Stimulated activated CD4-positive, alpha-beta T cell treated with anti-CD3 and anti-CD28 coated beads, Interleukin-15, amount 100 ng/mL, for 24 hours (primary cell): Measurements from ENCODE around the gene TRAPPC10.

Source experiments
- DNase-seq: peaks from one replicate; pipeline ENCODE4 v3.0.0-alpha.2; 2020

The TRAPPC10 gene

DNA sequence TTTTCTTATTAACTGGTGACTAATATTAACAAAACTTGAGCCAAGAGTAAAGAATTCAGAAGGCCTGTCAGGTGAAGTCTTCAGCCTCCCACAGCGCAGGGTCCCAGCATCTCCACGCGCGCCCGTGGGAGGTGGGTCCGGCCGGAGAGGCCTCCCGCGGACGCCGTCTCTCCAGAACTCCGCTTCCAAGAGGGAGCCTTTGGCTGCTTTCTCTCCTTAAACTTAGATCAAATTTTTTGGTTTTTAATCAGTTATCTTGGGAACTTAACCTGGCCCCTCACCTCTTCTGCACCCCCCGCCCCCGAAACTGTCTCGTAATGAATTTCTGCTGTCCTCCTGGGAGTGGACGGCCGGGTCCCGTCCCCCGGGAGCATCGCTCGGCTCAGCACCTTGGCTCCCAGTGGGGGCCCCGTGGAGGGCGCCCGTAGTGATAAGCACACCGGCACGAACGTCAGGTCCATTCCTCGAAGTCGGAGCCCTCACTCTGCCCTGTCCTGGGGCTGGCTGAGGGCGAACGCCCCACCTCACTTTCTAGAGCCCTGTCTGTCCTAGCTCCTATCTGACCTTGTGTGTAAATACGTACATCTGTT, 29.5 kb upstream of the TRAPPC10 start:
- no peak for DNase-seq

DNA sequence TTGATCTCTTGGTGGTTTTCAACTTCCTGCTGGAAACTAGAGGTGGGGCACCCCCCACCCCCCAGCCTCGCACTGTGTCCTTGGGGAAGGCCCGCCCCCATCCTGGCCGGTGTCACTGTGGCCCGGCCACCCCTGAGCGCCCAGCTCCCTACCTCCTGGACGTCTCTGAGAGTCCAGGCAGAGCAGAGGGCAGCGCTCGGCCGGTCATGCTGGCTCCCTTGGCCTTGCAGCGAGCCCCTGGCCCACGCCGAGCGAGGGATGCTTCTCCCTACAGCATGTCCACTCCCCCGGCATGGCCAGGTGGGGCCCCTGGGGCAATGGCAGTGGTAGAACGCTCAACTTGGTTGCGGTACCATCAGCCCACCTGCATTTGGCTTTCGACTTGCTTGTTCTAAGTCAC, 28.7 kb upstream of the TRAPPC10 start:
- no peak for DNase-seq

DNA sequence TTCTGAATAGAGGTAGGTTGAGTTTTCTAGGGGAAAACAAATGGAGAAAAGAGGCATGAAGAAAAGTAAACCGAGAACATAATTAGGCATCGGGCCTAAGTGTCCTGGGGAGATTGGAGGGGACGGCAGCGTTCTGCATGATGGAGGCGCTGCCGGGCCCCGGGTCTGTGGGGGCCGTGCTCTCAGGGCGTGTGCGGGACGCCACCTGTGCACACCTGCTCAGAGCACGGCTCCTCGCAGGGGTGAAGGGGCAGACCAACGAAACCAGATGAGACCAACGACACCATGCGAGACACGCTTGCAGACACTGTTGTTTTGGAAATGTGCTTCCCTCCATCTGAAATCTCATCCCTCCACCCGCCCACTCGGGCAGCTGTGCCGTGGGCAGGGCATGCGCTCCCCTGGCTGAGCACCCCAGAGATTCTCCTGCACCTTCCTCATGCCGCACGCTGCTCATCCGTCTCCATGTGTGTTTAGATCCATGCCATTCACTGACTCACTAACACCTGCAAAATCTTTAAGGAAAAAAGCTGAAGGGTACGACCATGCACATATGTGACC, 28.2 kb upstream of the TRAPPC10 start:
- DNase-seq: no peak

DNA sequence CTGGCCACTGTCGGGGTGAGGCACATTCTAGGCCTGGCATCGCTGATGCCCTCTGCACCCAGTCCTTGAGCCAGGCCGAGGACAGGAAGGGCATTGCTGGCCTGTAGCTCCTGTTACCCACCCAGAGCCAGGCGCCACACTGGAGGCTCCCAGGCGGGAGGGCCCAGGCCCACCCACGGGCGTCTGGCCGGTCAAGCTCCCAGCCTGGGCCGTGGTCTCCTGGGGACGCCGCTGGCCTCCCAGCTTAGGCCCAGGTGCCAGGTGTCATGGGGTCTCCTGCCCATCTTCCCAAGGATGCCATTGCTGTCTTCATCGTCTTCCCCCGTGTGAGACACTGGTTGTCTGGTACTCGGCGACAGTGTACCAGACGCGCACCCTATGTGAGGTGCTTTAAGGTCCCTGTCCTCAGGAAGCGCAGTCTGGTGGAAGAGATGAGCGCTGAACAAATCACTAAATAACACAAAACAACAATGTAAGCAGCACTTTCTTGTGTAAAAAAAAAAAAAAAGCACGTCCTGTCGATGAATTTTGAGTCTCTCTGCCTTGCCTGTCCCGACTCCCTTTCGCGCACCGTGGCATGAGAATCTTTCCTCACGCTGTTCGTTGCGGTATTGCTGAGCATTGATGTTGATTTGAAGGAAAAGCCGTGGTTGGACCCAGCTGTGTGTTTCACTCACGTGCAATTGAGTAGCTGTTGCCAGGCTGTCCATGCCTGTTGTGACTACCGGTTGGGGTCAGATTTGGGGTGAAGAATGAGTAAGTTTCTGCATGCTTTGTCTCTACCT, 27.0 kb upstream of the TRAPPC10 start:
- DNase-seq: peak; percentile 19

DNA sequence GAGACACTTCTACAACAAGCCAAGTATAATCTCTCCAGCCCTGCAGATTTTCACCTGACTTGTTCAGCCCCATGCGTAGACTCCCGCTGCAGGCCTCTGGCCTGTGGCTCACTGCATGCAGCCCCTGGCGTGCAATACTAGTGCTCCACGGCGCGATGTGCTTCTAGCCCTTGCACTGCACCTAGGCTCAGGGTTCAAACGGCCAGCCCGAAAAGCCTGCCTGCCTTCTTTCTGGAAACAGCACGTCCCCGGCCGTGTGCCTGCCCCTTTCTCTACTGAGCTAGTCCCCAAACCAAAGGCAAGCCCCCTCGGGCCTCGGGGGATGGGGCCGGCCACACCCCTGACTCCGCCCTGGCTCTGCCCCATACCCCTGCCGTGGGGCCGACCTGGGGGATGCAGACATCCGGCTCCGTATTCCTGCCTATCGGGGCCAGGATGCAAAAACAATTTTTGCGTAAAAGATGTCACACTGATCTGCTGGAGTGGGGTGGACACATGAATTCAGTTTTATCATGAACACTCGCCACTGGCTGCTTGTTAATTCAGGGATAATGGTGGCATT, 26.3 kb upstream of the TRAPPC10 start:
- peak; percentile 17 for DNase-seq

DNA sequence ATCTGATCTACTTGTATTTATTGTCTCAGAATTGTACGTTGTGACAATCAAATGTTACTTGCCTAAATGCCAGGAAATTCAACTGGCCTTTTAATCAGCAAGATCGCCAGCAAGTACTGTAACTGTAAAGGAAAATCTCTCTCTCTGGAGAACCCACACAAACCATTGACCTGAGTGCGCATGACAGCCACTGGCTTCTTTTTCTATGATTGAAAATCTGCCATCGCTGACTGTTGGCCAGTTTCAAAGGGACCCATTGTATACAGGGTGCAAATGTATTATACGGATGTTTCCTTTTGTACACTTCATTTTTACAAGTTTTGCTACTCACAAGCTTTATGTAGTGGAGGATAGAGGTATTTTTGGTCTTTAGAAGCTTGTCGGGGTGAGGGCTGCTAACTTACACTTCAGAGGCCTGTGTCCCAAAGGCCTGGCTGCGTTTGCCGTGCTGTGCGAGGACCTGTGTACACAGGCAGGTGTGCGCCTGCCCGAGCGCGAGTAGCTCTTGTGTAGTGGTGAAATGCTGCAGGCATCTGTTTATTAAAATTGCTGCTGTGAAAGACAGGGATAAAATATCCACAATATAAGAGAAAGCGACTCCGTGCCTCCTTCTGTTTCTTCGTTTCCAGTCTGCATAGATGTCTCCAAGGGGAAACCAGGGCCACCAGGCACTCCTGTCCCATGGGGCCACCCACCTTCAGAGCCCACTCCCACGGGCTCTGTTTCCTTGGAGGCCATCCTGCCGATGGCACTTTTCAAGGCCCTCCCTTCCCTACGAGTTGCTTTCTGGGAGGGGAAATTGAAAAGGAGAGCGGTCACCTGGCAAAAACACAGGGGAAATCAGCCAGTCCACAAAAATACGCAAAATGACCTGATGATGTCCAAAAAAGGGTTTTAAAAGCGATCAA, 25.3 kb upstream of the TRAPPC10 start:
- DNase-seq: no peak

DNA sequence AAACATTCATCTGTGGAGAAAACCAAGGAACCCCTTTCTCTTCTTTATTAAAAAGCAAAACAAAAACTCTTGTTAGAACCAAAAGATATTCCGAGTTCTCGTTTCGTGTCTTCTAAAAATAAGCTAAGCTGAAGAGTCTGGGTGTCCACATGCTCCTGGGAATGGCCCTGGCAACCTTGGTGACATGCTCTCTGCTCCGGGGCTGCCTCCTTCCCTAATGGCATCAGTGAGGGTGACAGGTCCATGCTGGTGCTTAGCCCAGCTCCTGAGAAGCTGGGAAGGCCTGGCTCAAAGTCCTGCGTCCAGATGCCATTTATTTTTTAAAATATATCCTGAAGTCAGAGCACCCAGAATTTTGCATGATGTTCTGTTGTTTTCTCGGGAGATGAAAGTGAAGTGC, 24.6 kb upstream of the TRAPPC10 start:
- no peak for DNase-seq

DNA sequence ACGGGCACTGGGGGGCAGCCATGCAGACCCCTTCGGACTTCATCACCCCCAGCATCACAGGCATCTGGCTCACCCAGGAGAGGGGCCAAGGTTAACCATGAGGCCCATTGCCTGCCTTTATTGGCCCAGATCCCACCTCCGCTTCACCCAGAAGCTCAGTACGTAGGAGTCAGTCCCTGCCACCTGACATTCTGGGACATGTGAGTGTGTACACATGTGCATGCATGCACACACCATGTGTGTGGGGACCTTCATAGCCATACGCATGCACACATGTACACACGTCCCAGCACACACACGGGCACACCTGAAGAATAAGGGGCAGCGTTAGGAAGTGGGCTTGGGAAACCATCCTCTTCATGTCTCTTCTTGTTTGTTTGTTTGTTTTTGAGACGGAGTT, 24.1 kb upstream of the TRAPPC10 start:
- no peak for DNase-seq

DNA sequence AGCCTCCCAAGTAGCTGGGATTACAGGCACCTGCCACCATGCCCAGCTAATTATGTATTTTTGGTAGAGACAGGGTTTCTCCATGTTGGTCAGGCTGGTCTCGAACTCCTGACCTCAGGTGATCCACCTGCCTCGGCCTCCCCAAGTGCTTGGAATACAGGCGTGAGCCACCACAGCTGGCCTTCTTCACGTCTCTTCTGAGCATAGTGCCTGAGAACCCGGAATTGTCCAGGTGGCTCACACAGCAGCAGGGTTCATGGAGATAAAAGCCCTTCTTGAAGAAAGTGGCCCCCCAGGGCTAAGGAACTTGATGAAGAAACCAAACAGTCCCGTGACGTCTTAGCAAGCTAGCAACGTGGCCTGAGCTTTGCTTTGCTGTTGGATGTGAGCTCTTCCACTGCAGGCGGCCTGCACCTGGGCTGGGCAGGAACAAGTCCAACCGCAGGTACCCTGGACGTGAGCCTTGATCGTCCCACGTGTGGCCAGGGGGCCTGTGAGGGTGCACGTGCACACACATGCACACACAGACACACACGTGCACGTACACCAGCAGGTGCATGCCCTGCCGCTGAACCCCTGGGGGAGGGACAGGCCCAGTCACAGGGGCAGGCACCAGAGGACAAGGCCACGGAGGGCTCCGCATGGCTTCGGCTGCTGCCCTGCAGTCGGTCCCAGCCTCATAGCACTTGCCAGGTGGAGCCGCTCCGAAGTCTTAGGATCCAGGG, 23.4 kb upstream of the TRAPPC10 start:
- no peak for DNase-seq

DNA sequence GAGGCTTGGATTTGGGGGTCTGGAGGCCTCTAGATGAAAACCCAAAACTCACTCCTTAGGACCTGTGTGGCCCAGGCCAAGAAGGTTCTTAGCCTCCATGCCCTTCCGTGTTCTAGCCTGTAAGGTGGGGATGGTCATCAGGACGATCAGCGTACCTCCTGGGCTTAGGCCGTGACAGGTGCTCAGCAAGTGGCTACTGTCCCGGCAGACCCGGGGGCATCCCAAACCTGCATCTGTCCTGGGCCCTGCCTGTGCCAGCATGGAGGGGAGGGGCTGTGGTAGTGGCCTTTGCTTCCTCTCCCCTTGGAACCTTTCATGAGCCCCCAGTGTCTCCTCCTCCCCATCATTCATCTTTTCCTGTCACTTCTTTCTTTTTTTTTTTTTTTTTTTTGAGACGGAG, 22.7 kb upstream of the TRAPPC10 start:
- DNase-seq: no peak

DNA sequence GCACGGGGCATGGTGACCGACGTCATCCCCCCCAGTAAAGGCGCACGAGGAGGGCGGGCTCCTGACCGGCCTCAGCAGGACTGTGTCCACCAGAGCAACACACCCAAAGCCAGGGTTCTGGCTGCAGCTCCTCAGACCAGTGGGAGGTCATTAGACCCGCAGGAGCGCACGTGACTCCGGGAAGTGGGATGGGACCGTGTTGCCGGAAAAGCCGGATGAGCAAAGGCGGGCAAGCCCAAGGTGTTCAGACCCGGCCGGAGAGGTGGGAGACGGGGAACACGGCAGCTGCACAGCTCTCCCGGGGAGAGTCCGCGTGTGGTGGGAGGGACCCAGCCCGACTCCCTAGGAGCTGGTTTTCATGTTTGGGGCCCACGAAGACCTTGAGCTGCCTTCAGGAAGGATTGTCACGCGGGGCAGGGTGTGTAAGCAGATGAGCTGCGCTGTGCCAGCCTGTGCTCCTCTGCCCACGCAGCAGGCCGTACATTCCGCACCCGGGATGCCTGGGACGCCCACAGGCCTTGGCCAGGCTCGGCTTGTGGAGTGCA, 20.6 kb upstream of the TRAPPC10 start:
- DNase-seq: no peak

DNA sequence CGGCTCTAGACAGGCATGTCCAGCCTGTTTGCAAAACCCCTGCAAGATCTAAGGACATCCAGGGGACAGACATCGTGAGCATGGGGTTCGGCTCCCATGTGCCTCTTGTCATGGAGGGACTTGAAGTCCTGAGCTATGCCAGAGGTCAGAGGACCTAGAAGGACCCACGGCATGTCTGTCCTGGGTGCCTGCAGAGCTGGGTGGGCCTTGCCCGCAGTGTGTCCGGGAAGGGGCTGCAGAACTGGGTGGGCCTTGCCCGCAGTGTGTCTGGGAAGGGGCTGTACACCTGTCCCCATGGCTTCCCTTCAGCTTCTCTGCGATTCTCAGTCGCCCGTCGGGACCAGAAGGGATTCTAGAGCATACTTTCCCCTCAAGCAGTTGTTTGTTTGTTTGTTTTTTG, 20.0 kb upstream of the TRAPPC10 start:
- no peak for DNase-seq

DNA sequence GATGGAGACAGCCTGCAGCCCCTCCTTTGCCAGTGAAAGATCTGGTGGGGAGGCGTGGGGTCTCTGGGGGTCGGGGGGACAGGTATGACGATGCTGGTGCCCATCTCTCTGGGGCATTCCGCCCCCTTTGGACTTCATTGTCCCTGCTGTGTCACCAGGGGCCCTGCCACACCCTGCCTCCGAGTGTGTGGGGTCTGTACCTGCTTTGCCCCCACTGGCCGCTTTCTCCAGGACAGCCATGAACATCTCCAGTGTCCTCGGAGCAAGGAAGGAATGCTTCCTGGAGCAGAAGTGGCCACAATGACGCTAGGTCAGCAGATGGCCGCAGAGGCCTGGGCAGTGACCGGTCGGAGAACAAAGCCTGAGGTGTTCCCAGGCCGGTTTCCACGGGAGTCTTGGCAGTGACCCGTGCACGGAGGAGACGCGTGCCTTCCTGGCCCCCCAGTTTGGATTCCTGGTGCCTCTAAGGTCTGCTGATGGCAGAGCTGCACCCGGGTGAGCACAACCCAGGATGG, 18.6 kb upstream of the TRAPPC10 start:
- DNase-seq: no peak

DNA sequence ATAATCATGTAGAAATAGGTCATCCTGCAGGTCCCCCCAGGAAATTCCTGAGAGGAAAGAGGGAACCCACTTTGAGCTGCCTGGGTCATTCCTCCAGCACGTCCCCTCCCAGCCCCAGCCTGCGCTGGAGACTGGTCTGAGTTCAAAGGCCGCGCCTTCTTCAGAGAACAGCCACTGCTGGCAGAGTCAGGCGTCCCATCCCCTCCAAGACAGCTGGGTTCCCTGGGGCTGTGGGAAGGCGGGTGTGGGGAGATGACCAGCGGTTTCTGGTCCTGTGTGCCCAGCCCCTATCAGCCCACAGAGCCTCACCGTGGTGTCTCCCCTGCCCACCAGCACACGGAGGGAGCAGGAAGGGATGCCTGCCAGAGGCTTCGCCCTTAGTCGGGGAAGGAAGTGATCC, 18.0 kb upstream of the TRAPPC10 start:
- no peak for DNase-seq

DNA sequence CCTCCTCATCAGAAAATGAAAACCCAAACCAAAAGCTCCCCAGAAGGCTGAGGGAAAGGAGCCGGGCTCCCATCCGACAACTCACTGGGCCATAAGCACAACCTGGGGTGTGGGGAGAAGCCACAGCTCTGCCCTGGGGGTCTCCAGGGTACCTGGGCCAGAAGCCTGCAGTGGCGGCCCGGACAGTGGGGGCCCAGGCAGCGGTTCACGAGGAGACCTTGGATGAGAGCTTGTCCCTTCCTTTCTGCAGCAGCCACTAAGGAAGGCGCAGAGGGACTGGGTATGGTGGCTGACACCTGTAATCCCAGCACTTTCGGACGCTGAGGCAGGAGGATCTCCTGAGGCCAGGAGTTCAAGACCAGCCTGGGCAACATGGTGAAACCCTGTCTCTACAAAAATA, 17.5 kb upstream of the TRAPPC10 start:
- no peak for DNase-seq

DNA sequence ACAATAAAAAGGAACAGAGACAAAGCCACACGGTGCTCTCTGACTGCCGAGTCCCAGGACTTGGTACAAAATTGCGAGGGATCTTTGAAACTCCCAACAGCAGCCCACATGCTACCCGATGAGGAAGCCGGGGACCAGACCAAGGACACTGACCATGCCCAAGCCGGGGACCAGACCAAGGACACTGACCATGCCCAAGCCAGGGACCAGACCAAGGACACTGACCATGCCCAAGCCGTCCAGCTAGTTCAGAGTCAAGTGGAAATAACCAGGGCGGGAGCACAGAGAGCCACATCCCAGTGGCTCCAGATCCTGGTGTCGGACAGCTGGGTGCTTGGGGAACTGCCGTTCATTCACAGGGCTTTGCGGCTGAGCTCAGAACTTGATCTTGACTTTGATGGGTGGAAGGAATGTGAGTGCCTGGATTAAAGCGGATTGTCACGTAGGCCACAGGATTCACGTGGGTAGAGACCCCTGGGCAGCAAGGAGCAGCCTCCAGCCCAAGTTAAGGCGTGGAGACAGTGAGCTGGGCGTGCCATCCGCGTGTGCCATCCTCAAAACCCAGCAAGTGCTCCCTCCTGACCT, 16.5 kb upstream of the TRAPPC10 start:
- no peak for DNase-seq

DNA sequence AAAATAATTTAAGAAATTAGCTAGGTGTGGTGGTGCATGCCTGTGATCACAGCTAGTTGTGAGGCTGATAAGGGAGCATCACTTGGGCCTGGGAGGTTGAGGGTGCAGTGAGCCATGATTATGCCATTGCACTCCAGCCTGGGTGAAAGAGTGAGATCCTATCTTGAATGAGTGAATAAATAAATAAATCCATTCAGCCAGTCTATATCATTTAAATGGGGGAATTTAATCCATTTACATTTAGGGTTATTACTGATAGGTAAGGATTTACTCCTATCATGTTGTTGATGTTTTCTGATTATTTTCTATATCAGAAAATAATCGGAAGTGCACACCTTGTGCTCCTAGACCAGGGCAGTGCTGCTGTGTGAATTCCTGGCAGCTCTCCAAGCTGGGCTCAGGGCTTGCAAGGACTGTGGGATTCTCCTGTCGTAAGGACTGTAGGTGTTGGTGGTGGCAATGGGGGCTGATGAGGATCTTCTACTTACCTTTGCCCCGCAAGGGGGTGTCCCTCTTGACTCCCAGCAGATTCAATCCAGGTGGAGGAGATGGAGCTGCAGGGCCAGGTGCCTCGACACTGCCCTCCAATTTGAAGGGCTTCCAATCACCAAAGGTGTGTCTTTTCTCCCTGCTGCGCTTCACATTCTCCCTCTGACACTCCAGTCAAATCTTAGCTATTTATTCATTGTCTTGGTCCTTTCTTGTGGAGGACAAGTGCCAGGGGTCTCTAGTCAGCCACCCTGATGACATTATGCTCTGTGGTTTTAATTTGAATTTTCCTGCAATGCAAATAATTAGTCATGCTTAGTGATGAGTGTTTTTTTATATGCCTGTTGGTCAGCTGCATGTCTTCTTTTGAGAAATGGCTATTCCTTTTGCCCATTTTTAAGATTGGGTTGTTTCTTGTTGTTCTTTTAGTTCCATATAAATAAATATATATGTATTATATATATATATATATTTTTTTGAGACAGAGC, 14.1 kb upstream of the TRAPPC10 start:
- no peak for DNase-seq

DNA sequence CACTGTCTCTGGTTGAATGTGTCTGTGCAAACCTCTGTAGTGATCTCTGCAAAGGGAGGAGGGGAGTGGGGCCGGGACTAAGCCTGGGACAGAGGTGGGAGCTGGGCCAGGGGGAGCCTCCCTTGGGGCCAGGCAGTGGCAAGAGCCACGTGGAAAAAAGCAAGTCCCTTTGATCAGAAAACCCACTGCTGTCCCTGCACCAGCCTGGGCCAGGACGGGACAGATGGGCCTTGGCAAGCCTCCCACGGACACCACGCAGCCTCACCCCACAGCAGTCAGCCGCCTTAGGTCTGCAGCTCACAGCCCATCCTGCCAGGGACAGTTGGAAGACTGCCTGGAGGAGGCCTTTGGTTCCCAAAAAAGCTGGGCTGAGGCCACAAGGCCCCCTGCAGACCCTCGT, 11.7 kb upstream of the TRAPPC10 start:
- DNase-seq: no peak

DNA sequence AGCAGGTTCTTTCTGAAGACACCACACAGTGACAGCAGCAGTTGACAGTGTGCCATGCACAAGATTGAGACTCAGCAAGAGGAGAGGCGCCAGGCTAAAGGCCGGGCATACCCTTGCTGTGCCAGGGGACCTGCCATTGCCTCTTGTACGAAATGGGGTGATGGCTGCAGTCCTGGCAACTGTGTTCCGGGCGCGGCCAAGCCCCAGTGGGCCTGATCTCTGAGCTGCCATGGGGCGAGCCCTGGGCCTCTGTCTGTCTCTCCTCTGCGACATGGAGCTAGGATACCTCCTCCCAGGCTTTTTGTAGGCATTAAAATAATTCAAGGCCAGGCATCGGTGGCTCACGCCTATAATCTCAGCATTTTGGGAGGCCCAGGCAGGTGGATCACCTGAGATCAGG, 9.6 kb upstream of the TRAPPC10 start:
- no peak for DNase-seq

DNA sequence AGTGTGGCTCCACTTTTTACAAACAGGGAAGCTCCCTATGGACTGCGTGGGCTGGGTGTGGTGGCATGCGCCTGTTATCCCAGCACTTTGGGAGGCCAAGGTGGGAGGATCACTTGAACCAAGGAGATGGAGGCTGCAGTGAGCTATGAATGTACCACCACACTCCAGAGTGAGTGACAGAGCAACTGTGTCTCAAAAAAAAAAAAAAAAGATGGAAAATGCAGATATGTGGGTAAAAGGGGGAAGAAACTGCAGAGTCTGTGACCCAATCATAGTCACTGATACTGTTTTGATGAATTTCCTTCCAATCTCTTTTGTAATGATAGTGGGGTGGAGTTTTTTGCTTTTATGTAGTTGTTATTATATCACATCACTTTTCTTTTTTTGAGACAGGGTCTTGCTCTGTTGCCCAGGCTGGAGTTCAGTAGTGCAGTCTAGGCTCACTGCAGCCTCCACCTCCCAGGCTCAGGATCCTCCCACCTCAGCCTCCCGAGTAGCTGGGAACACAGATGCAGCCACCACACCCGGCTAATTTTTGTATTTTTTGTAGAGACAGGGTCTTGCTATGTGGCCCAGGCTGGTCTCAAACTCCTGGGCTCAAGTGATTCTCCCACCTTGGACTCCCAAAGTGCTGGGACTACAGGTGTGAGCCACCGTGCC, 8.7 kb upstream of the TRAPPC10 start:
- DNase-seq: no peak
